Retinal pigment epithelial cell (primary cell): ENCODE results near the gene OLFML2A.

Experiments
- DNase-seq: peaks from one replicate; pipeline ENCODE4 v3.0.0-alpha.2; 2010; ENCODE audit warnings: low read depth
- H3K4me3 ChIP-seq: 2 replicates; pipeline ENCODE4 v1.5.1; 2011; ENCODE audit warnings: mild to moderate bottlenecking, low read length, control low read depth, moderate library complexity
- TF ChIP-seq, protein P1 (sequence below): conservative IDR thresholded peaks from 2 replicates; pipeline ENCODE4 v1.5.1; 2011; ENCODE audit warnings: low read depth, low read length, control low read depth, inconsistent platforms

Gene OLFML2A

GRCh38 chr9:124852121-124852828 lies 75.3 kb downstream of the OLFML2A start:
- TF ChIP-seq, protein P1, sequence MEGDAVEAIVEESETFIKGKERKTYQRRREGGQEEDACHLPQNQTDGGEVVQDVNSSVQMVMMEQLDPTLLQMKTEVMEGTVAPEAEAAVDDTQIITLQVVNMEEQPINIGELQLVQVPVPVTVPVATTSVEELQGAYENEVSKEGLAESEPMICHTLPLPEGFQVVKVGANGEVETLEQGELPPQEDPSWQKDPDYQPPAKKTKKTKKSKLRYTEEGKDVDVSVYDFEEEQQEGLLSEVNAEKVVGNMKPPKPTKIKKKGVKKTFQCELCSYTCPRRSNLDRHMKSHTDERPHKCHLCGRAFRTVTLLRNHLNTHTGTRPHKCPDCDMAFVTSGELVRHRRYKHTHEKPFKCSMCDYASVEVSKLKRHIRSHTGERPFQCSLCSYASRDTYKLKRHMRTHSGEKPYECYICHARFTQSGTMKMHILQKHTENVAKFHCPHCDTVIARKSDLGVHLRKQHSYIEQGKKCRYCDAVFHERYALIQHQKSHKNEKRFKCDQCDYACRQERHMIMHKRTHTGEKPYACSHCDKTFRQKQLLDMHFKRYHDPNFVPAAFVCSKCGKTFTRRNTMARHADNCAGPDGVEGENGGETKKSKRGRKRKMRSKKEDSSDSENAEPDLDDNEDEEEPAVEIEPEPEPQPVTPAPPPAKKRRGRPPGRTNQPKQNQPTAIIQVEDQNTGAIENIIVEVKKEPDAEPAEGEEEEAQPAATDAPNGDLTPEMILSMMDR = no peak
- H3K4me3 ChIP-seq = no peak overlapping the region
- DNase-seq = no peak

GRCh38 chr9:124852829-124853531 lies 76.0 kb downstream of the OLFML2A start, which contains the start of gene WDR38:
Gene WDR38 (plus strand): TSS chr9:124853460. CDS start chr9:124853532, 72 bp downstream.
- peak within 1 kb of the TSS; percentile 45 for H3K4me3 ChIP-seq
- TF ChIP-seq, protein P1 = no peak
- no peak for DNase-seq

DNA sequence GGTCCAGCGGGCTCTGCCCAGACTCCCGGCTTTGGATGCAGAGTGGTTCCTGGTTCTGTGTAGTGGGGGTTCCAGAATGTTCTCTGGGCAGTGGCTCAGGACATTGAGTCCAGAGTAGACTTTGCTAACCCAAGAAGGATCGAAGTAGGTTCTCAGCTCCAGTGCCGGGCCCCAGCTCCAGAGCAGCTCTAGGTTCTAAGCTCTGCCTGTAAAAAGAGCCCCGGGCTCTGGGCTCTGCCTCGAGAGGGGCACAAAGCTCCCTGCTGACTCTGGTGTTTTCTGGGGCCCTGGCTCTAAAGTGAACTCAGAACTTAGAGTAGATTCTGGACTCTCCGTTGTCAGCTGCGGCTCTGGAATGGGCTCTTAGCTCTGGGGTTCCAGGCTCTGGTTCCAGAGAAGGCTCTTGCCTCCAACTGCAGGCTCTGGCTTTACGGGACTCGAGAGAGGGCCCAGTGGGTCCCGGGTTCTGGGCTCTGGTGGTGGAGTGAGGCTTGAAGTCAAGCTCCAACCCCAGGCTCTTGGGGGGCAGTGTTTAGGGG lies 76.7 kb downstream of the OLFML2A start:
- no peak overlapping the region for H3K4me3 ChIP-seq
- no peak for DNase-seq

GRCh38 chr9:124854161-124854560 lies 77.2 kb downstream of the OLFML2A start:
- no peak for DNase-seq
- H3K4me3 ChIP-seq = no peak overlapping the region

More for the DNA sequence above, 76.7 kb downstream of the OLFML2A start:
- TF ChIP-seq, protein P1 = no peak

DNA sequence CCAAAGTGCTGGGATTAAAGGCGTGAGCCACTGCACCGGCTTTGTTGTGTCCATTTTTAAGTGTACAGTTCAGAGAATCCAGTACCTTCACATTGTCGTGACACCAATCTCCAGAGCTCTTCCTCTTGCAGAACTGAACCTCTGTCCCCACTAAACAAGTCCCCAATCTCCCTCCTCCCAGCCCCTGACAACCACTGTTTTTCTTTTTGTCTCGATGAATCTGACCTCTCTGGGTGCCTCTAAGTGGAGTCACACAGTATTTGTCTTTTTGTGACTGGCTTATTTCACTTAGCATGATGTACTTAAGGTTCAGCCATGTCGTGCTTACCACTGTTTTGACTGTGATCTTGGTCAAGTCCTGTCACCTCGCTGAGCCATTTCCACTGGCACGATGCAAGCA lies 77.9 kb downstream of the OLFML2A start:
- no peak overlapping the region for H3K4me3 ChIP-seq
- TF ChIP-seq, protein P1 = no peak
- no peak for DNase-seq

More at GRCh38 chr9:124854161-124854560, 77.2 kb downstream of the OLFML2A start:
- TF ChIP-seq, protein P1 = no peak

GRCh38 chr9:124855566-124855943 lies 78.6 kb downstream of the OLFML2A start:
- H3K4me3 ChIP-seq = no peak overlapping the region
- TF ChIP-seq, protein P1 = no peak

More at GRCh38 chr9:124855566-124855943, 78.6 kb downstream of the OLFML2A start:
- DNase-seq = no peak
